Natural killer cell treated with Interleukin-12 subunit alpha and Interleukin-12 subunit beta and Interleukin-15 and Interleukin-18, amount 100 ng/mL, for 72 hours (primary cell): Measurements from ENCODE around the gene CD151. TPM values are rescaled to one million over a fixed set of nuclear protein-coding genes. Genes with fewer than 3 reads are reported as not detected.

Experiments used
- ATAC-seq, 2 donors: fragments of 150-1000 bp; cut with Tn5 transposase in 1 of 2; sonication (Bioruptor Pico), chemical (Tn5 transposase) in 1 of 2; 2 replicates each; pipeline ENCODE4 v1.10.0; 2021
- DNase-seq: peaks from one replicate; pipeline ENCODE4 v3.0.0; 2022; ENCODE audit warnings: low spot score
- H3K27ac Mint-ChIP-seq, 2 donors: 1 replicate in 1 of 2; 2 replicates in 1 of 2; pipeline ENCODE4 v1.8.0; 2022; ENCODE audit warnings: mixed read lengths in 2 of 2, mild to moderate bottlenecking in 1 of 2, moderate library complexity in 1 of 2
- H3K27me3 Mint-ChIP-seq, 2 donors: 1 replicate in 1 of 2; 2 replicates in 1 of 2; pipeline ENCODE4 v1.8.0; 2022; ENCODE audit warnings: mixed read lengths in 2 of 2
- H3K36me3 Mint-ChIP-seq: one replicate; pipeline ENCODE4 v1.8.0; 2022; ENCODE audit warnings: mixed read lengths
- H3K4me1 Mint-ChIP-seq, 2 donors: 1 replicate in 1 of 2; 2 replicates in 1 of 2; pipeline ENCODE4 v1.8.0; 2022; ENCODE audit warnings: low read depth in 2 of 2, mixed read lengths in 2 of 2, mild to moderate bottlenecking in 1 of 2
- H3K4me3 Mint-ChIP-seq: one replicate; pipeline ENCODE4 v1.8.0; 2022; ENCODE audit warnings: mixed read lengths
- H3K9me3 Mint-ChIP-seq: 2 replicates; pipeline ENCODE4 v1.8.0; 2022; ENCODE audit warnings: mixed read lengths
- total RNA-seq, 2 donors: library from RNA; stranded (reverse); gene quantifications; one replicate each; pipeline ENCODE4 v1.2.3, GENCODE V29; 2022

The CD151 gene
- total RNA-seq, 2 donors from 2014 or later: 45.0 to 72.0 TPM

GRCh38 chr11:873706-874105 lies 41.0 kb downstream of the CD151 start:
- DNase-seq (no peak), ATAC-seq (no peak)
- Mint-ChIP-seq H3K4me1 (no peaks in the 10 kb centered on the region), H3K27me3 (no peaks in the 10 kb centered on the region), H3K36me3 (no peaks in the 10 kb centered on the region), H3K4me3 (no peak overlapping the region), H3K27ac (no peak overlapping the region), H3K9me3 (no peaks in the 10 kb centered on the region)

GRCh38 chr11:875203-875602 lies 42.5 kb downstream of the CD151 start:
- DNase-seq (no peak), ATAC-seq (no peak)
- H3K4me3 Mint-ChIP-seq: no peak overlapping the region
- H3K27me3 Mint-ChIP-seq: no peaks in the 10 kb centered on the region
- H3K36me3 Mint-ChIP-seq: no peaks in the 10 kb centered on the region
- H3K9me3 Mint-ChIP-seq: no peaks in the 10 kb centered on the region
- H3K4me1 Mint-ChIP-seq: no peaks in the 10 kb centered on the region
- H3K27ac Mint-ChIP-seq: no peak overlapping the region

DNA sequence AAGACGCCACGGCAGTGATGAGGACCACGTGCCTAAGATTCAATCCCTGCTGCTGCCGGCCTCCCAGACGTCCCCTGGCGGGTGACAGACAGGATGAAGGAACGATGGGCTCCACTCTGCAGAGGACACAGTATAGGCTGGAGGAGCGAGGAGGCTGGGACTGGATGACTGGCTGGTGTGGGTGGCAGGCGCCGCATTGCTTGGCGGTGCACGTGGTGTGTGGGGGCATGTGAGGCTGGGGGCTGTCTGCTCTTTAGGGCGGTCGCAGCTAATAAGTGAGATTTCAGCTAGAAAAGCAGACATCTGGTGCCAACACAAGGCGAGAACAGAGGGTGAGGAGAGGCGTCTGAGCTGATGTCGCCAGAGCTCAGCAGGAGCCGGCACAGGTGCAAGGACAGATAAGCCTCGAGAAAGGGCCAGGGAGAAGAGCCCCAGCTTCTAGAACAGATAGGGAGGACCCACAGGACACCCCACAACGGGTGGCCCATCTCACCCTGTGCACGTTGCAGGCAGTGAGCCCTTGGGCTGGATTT lies 43.1 kb downstream of the CD151 start:
- no peak overlapping the region for H3K4me3 Mint-ChIP-seq
- H3K4me1 Mint-ChIP-seq: no peaks in the 10 kb centered on the region
- H3K27ac Mint-ChIP-seq: no peak overlapping the region
- no peaks in the 10 kb centered on the region for H3K27me3 Mint-ChIP-seq
- DNase-seq: no peak
- no peaks in the 10 kb centered on the region for H3K36me3 Mint-ChIP-seq
- H3K9me3 Mint-ChIP-seq: no peaks in the 10 kb centered on the region
- no peak for ATAC-seq

DNA sequence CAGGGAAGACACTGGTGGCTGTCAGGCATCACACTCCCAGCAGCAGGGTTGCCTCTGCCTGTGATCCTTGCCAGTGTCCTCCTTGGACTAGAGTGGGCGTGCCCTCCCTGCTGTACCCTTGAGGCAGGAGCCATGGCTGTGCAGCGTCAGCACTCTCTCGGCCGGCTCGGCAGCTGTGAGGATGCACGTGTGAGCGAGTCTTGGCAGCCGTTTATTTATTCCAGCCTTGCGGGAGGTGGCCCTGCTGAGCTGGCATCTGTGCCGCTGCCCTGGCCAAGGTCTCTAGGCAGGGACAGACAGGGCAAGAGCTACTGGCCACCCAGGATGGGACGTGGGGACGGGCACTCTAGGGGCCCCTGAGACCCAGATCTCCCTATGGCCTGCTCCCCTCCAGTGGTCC lies 43.8 kb downstream of the CD151 start:
- ATAC-seq (no peak), DNase-seq (no peak)
- Mint-ChIP-seq H3K36me3 (no peaks in the 10 kb centered on the region), H3K27ac (no peak overlapping the region), H3K4me3 (no peak overlapping the region), H3K27me3 (no peaks in the 10 kb centered on the region), H3K9me3 (no peaks in the 10 kb centered on the region), H3K4me1 (no peaks in the 10 kb centered on the region)

DNA sequence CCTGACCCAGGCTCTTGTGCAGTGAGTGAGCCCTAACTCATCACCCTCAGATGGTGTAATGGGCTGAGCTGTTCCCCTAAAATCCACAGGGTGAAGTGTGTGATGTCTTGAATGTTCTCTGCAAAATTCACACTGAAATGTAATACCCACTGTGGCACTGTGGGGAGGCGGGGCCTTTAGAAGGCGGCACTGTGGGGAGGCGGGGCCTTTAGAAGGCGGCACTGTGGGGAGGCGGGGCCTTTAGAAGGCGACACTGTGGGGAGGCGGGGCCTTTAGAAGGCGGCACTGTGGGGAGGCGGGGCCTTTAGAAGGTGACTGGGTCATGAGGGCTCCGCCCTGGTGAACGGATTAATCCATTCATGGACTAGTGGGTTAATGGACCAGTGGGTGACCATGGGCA lies 44.8 kb downstream of the CD151 start:
- Mint-ChIP-seq H3K27ac (no peak overlapping the region), H3K27me3 (no peaks in the 10 kb centered on the region), H3K4me3 (no peak overlapping the region), H3K4me1 (no peaks in the 10 kb centered on the region), H3K9me3 (no peaks in the 10 kb centered on the region), H3K36me3 (no peaks in the 10 kb centered on the region)
- ATAC-seq (no peak), DNase-seq (no peak)

DNA sequence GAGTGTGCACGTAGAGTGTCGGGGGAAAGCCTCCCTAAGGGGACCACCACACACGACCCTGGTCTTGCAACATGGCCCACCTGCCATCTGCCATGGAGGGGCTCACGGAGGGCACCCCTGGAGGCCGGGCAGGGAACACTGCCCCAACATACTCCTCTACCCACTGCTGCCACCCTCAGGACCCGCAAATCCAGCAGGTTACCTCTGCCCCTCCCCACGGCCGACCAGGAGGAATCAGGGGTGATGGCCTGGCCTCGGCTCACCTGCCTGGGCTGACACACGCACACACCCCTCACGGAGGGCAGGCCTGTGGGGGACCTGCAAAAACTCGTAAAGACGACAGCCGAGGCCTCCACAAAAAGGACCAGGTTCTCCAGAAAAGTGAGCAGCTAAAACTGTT lies 47.7 kb downstream of the CD151 start:
- Mint-ChIP-seq H3K36me3 (no peaks in the 10 kb centered on the region), H3K4me1 (no peaks in the 10 kb centered on the region), H3K9me3 (no peaks in the 10 kb centered on the region), H3K4me3 (no peak overlapping the region), H3K27me3 (no peaks in the 10 kb centered on the region), H3K27ac (no peak overlapping the region)
- DNase-seq (no peak), ATAC-seq (no peak)

DNA sequence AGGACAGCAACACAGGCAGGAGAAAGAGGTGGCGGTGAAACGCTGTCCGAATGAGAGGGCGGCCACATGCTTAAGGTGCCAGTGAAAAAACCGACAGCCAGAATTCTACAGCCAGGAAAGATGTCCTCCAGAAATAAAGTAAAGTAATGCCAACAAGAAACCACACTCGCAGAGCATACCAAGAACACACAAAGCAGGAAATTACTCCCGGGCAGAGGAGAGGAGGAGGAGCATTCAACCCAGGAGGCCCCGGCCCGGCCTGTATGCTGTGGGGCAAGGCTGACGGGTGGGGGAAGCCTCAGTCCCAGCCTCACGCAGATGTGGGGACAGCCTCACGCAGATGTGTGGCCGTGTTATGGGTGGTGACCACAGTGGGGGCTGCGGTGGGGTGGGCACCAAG lies 49.8 kb downstream of the CD151 start:
- ATAC-seq (no peak), DNase-seq (no peak)
- H3K9me3 Mint-ChIP-seq: no peaks in the 10 kb centered on the region
- no peak overlapping the region for H3K27ac Mint-ChIP-seq
- peaks cover 0 to 7% of the 10 kb centered on the region in 2 donors for H3K4me1 Mint-ChIP-seq
- no peaks in the 10 kb centered on the region for H3K27me3 Mint-ChIP-seq
- H3K36me3 Mint-ChIP-seq: no peaks in the 10 kb centered on the region
- H3K4me3 Mint-ChIP-seq: no peak overlapping the region

- H3K27me3 Mint-ChIP-seq: no peaks in the 10 kb centered on the region
- DNase-seq: no peak
- H3K36me3 Mint-ChIP-seq: no peaks in the 10 kb centered on the region
- no peak overlapping the region for H3K27ac Mint-ChIP-seq
- ATAC-seq: peak in 1 of 2 donors; percentile 16
- no peaks in the 10 kb centered on the region for H3K9me3 Mint-ChIP-seq
- H3K4me3 Mint-ChIP-seq: no peak overlapping the region
- peaks cover 0 to 7% of the 10 kb centered on the region in 2 donors for H3K4me1 Mint-ChIP-seq
These were observed 50.8 kb downstream of the CD151 start for GRCh38 chr11:883527-883926.

- Mint-ChIP-seq H3K9me3 (no peaks in the 10 kb centered on the region), H3K27me3 (no peaks in the 10 kb centered on the region), H3K4me3 (no peak overlapping the region), H3K27ac (no peak overlapping the region), H3K36me3 (no peaks in the 10 kb centered on the region), H3K4me1 (peaks cover 0 to 11% of the 10 kb centered on the region in 2 donors)
- peak in 1 of 2 donors; percentile 8 for ATAC-seq
- no peak for DNase-seq
These were observed 51.9 kb downstream of the CD151 start for GRCh38 chr11:884578-885070.

DNA sequence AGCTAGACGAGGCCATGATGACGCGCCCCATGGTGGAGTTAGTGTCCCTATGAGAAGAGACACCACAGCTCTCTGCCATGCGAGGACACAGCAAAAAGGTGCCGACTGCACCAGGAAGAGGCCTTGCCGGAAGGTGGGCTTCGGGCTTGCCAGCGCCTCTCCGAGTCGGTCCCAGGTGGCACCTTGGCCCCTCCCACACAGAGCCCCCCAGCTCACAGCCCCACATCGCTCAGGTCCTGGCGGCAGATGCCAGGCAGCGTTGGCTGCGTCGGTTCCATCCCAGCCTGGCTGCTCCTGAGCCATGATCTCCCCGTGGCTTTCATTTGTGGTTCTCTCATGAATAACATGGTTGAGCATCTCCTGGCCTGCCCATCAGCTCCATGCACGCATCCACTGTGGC lies 53.8 kb downstream of the CD151 start:
- Mint-ChIP-seq H3K36me3 (no peaks in the 10 kb centered on the region), H3K27me3 (no peaks in the 10 kb centered on the region), H3K4me3 (no peak overlapping the region), H3K27ac (no peak overlapping the region), H3K9me3 (no peaks in the 10 kb centered on the region), H3K4me1 (peaks cover 0 to 11% of the 10 kb centered on the region in 2 donors)
- DNase-seq (no peak), ATAC-seq (no peak)

DNA sequence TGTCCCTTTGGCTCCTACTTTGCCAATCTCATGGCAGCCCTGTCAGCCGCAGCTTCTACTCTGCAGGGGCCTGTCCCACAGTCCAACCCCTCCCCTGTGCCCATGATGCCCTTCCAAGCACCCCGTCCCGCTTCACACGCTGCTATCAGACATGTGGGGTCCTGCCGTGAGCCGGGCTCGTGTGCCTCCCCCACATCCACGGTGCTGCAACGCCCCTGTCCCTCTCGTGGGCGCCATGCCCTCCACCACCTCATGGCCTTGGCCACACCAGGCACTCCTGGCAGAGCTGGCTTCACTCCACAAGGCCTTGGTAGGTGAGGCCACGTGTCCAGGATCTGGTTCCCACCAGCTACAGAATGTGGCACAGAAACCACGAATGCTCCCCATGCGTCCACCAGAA lies 54.8 kb downstream of the CD151 start:
- ATAC-seq (no peak), DNase-seq (no peak)
- H3K27ac Mint-ChIP-seq: no peak overlapping the region
- no peaks in the 10 kb centered on the region for H3K27me3 Mint-ChIP-seq
- H3K4me1 Mint-ChIP-seq: peaks cover 0 to 11% of the 10 kb centered on the region in 2 donors
- H3K36me3 Mint-ChIP-seq: no peaks in the 10 kb centered on the region
- no peak overlapping the region for H3K4me3 Mint-ChIP-seq
- H3K9me3 Mint-ChIP-seq: no peaks in the 10 kb centered on the region

Other genes starting within 250 kb of the CD151 start
- gene IRF7, start 217.0 kb upstream of the CD151 start, total RNA-seq: 10 to 100 TPM; 33.7 to 34.9 TPM
- gene CDHR5, start 208.0 kb upstream of the CD151 start, total RNA-seq: not detected
- gene SCT, start 205.8 kb upstream of the CD151 start, total RNA-seq: not detected
- gene DRD4, start 195.7 kb upstream of the CD151 start, total RNA-seq: 1 to 10 TPM in 1 of 2 donors, under 1 TPM in 1; 0.48 to 1.3 TPM
- 10 to 100 TPM; 23.2 to 83.6 TPM for gene DEAF1, start 137.7 kb upstream of the CD151 start, total RNA-seq
- 10 to 100 TPM; 15.3 to 20.3 TPM for gene TMEM80, start 137.1 kb upstream of the CD151 start, total RNA-seq
- 10 to 100 TPM in 1 of 2 donors, 1 to 10 TPM in 1; 2.9 to 13.0 TPM for gene EPS8L2, start 126.7 kb upstream of the CD151 start, total RNA-seq
- 100 to 1,000 TPM; 201 to 242 TPM for gene TALDO1, start 85.5 kb upstream of the CD151 start, total RNA-seq
- 10 to 100 TPM; 42.2 to 99.7 TPM for gene GATD1, start 55.5 kb upstream of the CD151 start, total RNA-seq
- gene CEND1, start 42.9 kb upstream of the CD151 start, total RNA-seq: 1 to 10 TPM in 1 of 2 donors, under 1 TPM in 1; 0.95 to 3.4 TPM
- 100 to 1,000 TPM in 1 of 2 donors, 10 to 100 TPM in 1; 64.3 to 125 TPM for gene SLC25A22, start 34.7 kb upstream of the CD151 start, total RNA-seq
- gene PIDD1, start 27.7 kb upstream of the CD151 start, total RNA-seq: 10 to 100 TPM; 19.1 to 53.6 TPM
- gene RPLP2, start 23.0 kb upstream of the CD151 start, total RNA-seq: 1,000 to 10,000 TPM; 1,365 to 2,718 TPM
- 10 to 100 TPM; 69.0 to 95.0 TPM for gene PNPLA2, start 14.0 kb upstream of the CD151 start, total RNA-seq
- 1 to 10 TPM; 2.6 to 2.9 TPM for gene CRACR2B, start 5.0 kb upstream of the CD151 start, total RNA-seq
- 10 to 100 TPM; 97.4 to 97.8 TPM for gene POLR2L, start 9.6 kb downstream of the CD151 start, total RNA-seq
- 10 to 100 TPM; 17.4 to 31.4 TPM for gene TSPAN4, start 9.9 kb downstream of the CD151 start, total RNA-seq
- gene CHID1, start 77.9 kb downstream of the CD151 start, total RNA-seq: 100 to 1,000 TPM in 1 of 2 donors, 10 to 100 TPM in 1; 64.8 to 115 TPM
- gene AP2A2, start 92.9 kb downstream of the CD151 start, total RNA-seq: 10 to 100 TPM; 51.6 to 75.1 TPM
- gene MUC6, start 203.8 kb downstream of the CD151 start, total RNA-seq: not detected
- not detected for gene MUC2, start 241.9 kb downstream of the CD151 start, total RNA-seq